OCI-M2 (cell line): Measurements from ENCODE around the gene YPEL1.
"Not testable (repeated sequence)": the region's sequence is repeated elsewhere in the genome, so short reads cannot be mapped to it uniquely, and the experiment has no call there.

Experiments used
- DNase-seq: peaks from one replicate; lab custom pipeline; 2025; ENCODE audit not compliant: unreplicated experiment; lab: John Stamatoyannopoulos, UW

YPEL1 gene

DNA sequence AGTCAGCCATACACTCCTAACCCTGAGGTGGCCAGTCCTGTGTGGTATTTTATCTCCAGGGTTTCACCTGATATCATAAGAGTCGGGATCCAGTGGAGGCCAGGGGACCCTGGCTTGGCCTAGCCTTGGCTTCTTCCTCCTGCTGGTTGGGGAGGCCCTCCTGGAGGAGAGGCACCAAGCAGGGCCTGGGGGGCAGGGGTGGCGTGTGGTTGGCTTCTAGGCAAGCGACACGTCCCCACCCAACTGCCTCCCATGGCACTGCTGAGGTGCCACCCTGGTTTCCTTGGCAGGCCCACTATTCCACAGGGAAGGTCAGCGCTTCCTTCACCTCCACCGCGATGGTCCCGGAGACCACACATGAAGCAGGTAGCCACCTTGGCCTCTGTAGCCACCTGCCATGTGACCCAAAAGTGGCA is 49.4 kb downstream of the YPEL1 start:
- DNase-seq = no peak

- no peak for DNase-seq
Observed at GRCh38 chr22:21685164-21685513, 50.5 kb downstream of the YPEL1 start.

GRCh38 chr22:21684492-21685163 is 51.0 kb downstream of the YPEL1 start:
- no peak for DNase-seq

GRCh38 chr22:21683401-21683811 is 52.2 kb downstream of the YPEL1 start:
- DNase-seq = no peak

GRCh38 chr22:21682385-21683175 is 53.0 kb downstream of the YPEL1 start:
- no peak for DNase-seq

GRCh38 chr22:21681566-21682370 is 53.8 kb downstream of the YPEL1 start:
- DNase-seq = no peak

DNA sequence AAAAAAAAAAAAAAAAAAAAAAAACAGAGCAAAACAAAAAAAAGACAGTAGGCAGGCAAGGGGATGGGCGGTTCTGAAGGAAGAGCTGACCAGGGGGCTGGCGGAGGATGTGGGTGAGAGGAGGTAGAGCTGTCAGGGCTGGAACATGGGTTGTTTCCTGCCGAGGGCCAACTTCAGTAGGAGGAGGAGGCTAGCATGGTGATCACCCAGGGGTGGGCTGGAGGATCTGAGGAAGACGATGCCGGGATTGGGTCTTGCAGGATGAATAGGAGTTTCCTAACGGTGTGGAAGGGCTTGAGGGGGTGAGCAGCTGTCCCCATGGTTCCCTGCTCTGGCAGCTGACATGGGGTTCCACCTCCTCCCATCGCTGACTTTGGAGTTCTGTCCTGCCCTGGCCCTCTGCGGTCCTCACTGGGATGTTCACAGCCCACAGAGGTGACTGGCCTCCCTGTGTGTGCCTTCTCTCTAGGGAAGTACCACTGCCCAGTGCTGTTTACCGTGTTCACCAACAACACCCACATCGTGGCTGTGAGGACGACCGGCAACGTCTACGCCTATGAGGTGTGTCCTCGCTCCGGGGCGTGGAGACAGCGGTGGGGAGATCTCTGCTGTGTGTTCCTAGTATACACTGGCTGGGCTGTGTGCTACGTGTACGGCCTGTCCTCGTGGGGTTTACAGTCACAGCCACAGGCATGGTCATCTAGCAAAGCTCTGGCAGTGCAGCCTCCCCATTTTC is 54.6 kb downstream of the YPEL1 start:
- no peak for DNase-seq

DNA sequence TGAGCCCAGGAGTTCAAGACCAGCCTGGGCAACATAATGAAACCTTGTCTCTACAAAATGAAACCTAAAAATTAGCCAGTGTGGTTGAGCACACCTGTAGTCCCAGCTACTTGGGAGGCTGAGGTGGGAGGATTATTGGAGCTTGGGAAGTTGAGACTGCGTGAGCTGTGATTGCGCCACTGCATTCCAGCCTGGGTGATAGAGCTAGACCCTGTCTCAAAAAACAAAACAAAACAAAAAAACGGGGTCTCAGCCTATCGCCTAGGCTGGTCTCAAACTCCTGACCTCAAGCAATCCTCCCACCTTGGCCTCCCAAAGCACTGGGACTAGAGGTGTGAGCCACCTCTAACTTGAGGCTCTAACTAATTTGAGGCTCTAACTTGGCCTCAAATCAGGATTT is 56.2 kb downstream of the YPEL1 start:
- no peak for DNase-seq

DNA sequence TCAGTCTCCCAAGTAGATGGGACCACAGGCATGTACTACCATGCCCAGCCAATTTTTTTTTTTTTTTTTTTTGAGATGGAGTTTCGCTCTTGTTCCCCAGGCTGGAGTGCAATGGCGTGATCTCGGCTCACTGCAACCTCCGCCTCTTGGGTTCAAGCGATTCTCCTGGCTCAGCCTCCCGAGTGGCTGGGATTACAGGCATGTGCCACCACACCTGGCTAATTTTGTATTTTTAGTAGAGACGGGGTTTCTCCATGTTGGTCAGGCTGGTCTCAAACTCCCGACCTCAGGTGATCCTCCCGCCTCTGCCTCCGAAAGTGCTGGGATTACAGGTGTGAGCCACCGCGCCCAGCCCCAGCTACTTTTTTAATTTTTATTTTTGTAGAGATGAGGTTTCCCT is 56.8 kb downstream of the YPEL1 start:
- DNase-seq = not testable (repeated sequence)

- no peak for DNase-seq
Observed at GRCh38 chr22:21677606-21678443, 57.8 kb downstream of the YPEL1 start.

- DNase-seq = no peak
Observed at GRCh38 chr22:21674638-21675245, 60.9 kb downstream of the YPEL1 start.

- DNase-seq = no peak
Observed at GRCh38 chr22:21673534-21674321, 61.9 kb downstream of the YPEL1 start.

GRCh38 chr22:21672107-21672629 is 63.4 kb downstream of the YPEL1 start:
- no peak for DNase-seq

DNA sequence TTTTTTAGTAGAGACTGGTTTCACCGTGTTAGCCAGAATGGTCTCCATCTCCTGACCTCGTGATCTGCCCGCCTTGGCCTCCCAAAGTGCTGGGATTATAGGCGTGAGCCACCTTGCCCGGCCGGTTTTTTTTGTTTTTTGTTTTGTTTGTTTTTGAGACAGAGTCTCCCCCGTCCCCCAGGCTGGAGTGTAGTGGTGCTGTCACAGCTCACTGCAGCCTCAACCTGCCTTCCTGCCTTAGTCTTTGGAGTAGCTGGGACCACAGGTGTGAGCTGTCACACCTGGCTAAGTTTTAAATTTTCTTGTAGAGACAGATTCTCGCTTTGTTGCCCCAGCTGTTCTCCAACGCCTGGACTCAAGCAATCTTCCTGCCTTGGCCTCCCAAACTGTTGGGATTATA is 66.6 kb downstream of the YPEL1 start:
- no peak for DNase-seq

- DNase-seq = no peak
Observed at GRCh38 chr22:21666786-21667185, 68.8 kb downstream of the YPEL1 start.

DNA sequence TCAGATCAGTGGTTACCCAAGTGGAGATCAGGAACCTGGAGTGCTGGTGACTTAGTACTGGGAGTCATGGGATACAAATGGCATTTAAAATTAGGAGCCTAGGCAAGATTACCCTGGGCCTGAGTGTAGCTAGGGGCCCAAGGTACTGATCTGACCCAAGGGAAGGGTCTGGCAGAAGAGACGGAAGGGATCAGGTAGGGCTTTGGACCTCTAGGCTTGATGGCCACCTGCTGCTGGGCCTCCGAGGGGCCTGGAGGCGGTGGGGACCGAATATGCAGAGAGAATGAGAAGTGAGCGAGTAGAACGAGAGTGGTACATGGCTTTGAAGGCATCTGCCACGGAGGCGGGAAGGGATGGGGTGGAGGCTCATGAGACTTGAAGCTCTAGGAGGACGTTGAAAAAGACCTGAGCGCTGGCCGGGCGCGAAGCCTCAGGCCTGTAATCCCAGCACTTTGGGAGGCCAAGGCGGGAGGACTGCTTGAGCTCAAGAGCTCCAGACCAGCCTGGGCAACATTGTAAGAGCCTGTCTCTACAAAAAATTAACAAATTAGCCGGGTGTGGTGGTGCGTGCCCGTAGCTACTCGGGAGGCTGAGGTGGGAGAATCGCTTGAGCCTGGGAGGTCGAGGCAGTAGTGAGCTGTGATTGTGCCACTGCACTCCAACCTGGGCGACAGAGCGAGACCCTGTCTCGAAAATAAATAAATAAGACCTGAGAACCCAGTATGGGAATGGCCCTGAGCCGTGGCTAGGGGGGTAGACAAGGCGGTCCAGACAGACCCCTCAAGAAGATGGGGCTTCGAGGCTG is 70.3 kb downstream of the YPEL1 start:
- DNase-seq = no peak

DNA sequence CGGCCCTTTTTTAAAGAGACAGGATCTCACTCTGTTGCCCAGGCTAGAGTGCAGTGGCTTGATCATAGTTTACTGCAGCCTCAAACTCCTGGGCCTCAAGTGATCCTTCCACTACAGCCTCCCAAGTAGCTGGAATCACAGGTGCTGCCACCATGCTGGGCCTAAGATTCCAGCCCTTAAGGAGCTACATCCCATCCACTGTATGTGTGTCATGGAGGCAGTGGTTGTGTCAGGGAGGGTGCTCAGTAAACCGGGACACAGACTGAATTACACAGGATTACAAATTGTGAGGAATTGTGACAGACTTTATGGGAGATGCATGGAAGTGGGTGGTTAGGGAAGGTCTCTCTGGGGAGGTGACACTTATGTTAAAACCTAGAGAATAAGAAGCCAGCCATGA is 71.9 kb downstream of the YPEL1 start:
- no peak for DNase-seq

- DNase-seq = no peak
Observed at GRCh38 chr22:21661991-21662390, 73.6 kb downstream of the YPEL1 start.
